Caco-2 (cell line): ENCODE results near the gene MAST3. TPM values are rescaled to one million over a fixed set of nuclear protein-coding genes. Genes with fewer than 3 reads are reported as not detected.

Experiments used
- BruUV-seq: library from RNA; stranded (reverse); fragments of 400-500 nt; replicated peaks from 2 replicates; lab custom pipeline; 2021; lab: Mats Ljungman, UMichigan
- CTCF ChIA-PET: fragments of 300-600 bp; sonication (Branson Sonifier 250); formaldehyde crosslinking; loops from one replicate; lab custom pipeline; 2022; ENCODE audit warnings: antibody characterized with exemption; lab: Charles Lee
- POLR2A ChIA-PET: fragments of 300-600 bp; sonication (Branson Sonifier 250); formaldehyde crosslinking; loops from one replicate; lab custom pipeline; 2022; ENCODE audit warnings: antibody characterized with exemption; lab: Charles Lee
- DNase-seq, 2 experiments: peaks; one replicate each; pipeline versions ENCODE4 v3.0.0 to v3.0.0-alpha.2; 2020 to 2022
- H3K27me3 ChIP-seq: replicated peaks from 2 replicates; pipeline ENCODE4 v1.6.0; 2011; ENCODE audit warnings: low read length; ENCODE audit not compliant: control insufficient read depth, insufficient read depth
- H3K36me3 ChIP-seq: 2 replicates; pipeline ENCODE4 v1.5.1; 2011; ENCODE audit warnings: low read length; ENCODE audit not compliant: control insufficient read depth, insufficient read depth
- H3K4me1 ChIP-seq: fragments of 250-450 bp; sonication (Bioruptor Pico); 2 replicates; pipeline ENCODE4 v1.5.1; 2020; ENCODE audit warnings: mild to moderate bottlenecking
- H3K4me3 ChIP-seq: 2 replicates; pipeline ENCODE4 v1.5.1; 2011; ENCODE audit warnings: low read depth, mild to moderate bottlenecking, control low read depth, low read length
- H3K9me3 ChIP-seq: fragments of 250-450 bp; sonication (Bioruptor Pico); 2 replicates; pipeline ENCODE4 v1.5.1; 2020; ENCODE audit warnings: mild to moderate bottlenecking, moderate library complexity
- H3K27ac Mint-ChIP-seq: one replicate; pipeline ENCODE4 v1.8.0; 2022; ENCODE audit warnings: mixed read lengths; ENCODE audit not compliant: unreplicated experiment
- H3K27me3 Mint-ChIP-seq: one replicate; pipeline ENCODE4 v1.8.0; 2022; ENCODE audit warnings: mixed read lengths; ENCODE audit not compliant: insufficient read depth, unreplicated experiment
- H3K36me3 Mint-ChIP-seq: one replicate; pipeline ENCODE4 v1.8.0; 2022; ENCODE audit warnings: mild to moderate bottlenecking, mixed read lengths; ENCODE audit not compliant: insufficient read depth, unreplicated experiment
- H3K4me1 Mint-ChIP-seq: one replicate; pipeline ENCODE4 v1.8.0; 2022; ENCODE audit warnings: low read depth, mixed read lengths; ENCODE audit not compliant: unreplicated experiment
- H3K4me3 Mint-ChIP-seq: one replicate; pipeline ENCODE4 v1.8.0; 2022; ENCODE audit warnings: mild to moderate bottlenecking, moderate library complexity, mixed read lengths; ENCODE audit not compliant: unreplicated experiment
- H3K9me3 Mint-ChIP-seq: one replicate; pipeline ENCODE4 v1.8.0; 2022; ENCODE audit warnings: mixed read lengths; ENCODE audit not compliant: unreplicated experiment
- CTCF ChIP-seq, 2 experiments: fragments of 200-600 bp in 1 of 2; IDR thresholded peaks; 1 replicate in 1 of 2; 2 replicates in 1 of 2; pipeline versions ENCODE4 v1.5.1 to v1.8.0; 2011 to 2022; ENCODE audit warnings: antibody characterized with exemption in 1 of 2, control low read depth in 1 of 2, inconsistent platforms in 1 of 2, low read depth in 1 of 2, low read length in 1 of 2, mild to moderate bottlenecking in 1 of 2, moderate library complexity in 1 of 2; ENCODE audit not compliant: insufficient read depth in 1 of 2, severe bottlenecking in 1 of 2, unreplicated experiment in 1 of 2
- intact Hi-C: fragments of 100-400 bp; cut with micrococcal nuclease; formaldehyde crosslinking; loops from one replicate; pipeline ENCODE4 v1.10.0; 2022; ENCODE audit not compliant: unreplicated experiment
- total RNA-seq: library from RNA; stranded (reverse); gene quantifications from 2 replicates; pipeline ENCODE4 v1.2.3, GENCODE V29; 2022

MAST3 gene
- total RNA-seq, 1 experiment from 2014 or later, result 8.2 TPM

DNA sequence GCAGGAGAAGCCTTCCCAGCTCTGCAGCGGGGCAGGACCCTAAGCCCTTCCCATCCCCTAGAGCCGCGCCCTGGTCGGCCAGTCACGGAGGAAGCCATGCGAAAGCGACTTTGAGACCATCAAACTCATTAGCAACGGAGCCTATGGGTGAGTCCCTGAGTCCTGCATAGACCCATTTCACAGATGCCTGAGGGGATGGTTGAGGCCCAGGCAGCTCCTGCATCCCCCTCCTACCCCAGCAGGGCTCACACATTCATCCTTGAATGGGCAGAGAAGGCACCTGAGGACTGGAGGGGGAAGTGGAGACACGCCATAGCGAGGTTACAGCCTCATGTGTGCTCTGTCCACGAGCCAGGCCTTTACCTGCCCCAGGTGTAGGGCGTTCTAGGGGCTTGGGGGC, 31.2 kb downstream of the MAST3 start:
- POLR2A ChIA-PET, result no interaction called here
- intact Hi-C loops, result no loop called here
- Histone ChIP-seq H3K9me3 (no peaks in the 10 kb centered on the region), H3K36me3 (no peaks in the 10 kb centered on the region; the same call in 1 of the 2 replicates), H3K4me3 (no peak overlapping the region), H3K27me3 (no peaks in the 10 kb centered on the region), H3K4me1 (no peaks in the 10 kb centered on the region)
- no peaks in the 10 kb centered on the region for H3K27me3 Mint-ChIP-seq
- no TSS peak for BruUV-seq
- H3K4me1 Mint-ChIP-seq, result no peaks in the 10 kb centered on the region
- CTCF ChIA-PET, result no interaction called here
- no peak for DNase-seq
- no peak overlapping the region for H3K4me3 Mint-ChIP-seq
- no peaks in the 10 kb centered on the region for H3K9me3 Mint-ChIP-seq
- no peak overlapping the region for H3K27ac Mint-ChIP-seq
- no peak for TF ChIP-seq CTCF (IDR thresholded peaks at IDR 0.05; ENCODE audit: insufficient read depth in 1 of 2, low read depth in 1 of 2, low read length in 1 of 2, severe bottlenecking in 1 of 2, unreplicated experiment in 1 of 2)
- peaks cover 9% of the 10 kb centered on the region for H3K36me3 Mint-ChIP-seq

DNA sequence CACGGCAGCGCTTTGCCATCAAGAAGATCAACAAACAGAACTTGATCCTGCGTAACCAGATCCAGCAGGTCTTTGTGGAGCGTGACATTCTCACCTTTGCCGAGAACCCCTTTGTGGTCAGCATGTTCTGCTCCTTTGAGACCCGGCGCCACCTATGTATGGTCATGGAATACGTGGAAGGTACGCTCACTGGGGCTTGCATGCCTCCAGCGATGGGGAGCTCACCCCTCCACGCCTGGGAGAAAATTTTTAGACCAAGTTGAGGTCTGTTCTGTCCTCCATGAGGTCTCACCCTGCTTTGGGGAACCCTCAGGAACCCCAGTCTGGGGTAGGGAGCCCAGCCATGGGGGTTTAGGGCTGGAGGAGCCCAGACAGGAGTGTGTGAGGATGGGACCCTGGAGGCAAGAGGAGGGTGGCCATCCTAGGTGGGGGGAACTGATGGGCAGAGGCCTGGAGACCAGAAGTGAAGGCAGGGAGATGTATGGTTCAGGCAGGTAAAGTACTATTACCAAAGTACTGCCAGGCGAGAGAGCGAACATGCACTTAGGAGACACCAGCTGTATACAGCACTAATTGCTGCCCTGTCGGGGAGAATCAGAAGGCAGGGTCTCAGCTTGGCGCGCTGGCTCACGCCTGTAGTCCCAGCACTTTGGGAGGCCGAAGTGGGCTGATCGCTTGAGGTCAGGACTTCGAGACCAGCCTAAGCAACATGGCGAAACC, 33.1 kb downstream of the MAST3 start:
- BruUV-seq, result no TSS peak
- H3K36me3 ChIP-seq, result no peaks in the 10 kb centered on the region; the same call in none of the 2 replicates
- Mint-ChIP-seq H3K27me3 (no peaks in the 10 kb centered on the region), H3K27ac (no peak overlapping the region), H3K4me3 (no peak overlapping the region), H3K4me1 (peaks cover 6% of the 10 kb centered on the region), H3K9me3 (no peaks in the 10 kb centered on the region), H3K36me3 (peaks cover 9% of the 10 kb centered on the region)
- intact Hi-C loops, result no loop called here
- DNase-seq, result no peak
- ChIA-PET CTCF (no interaction called here), POLR2A (no interaction called here)
- peaks cover 5% of the 10 kb centered on the region for H3K4me1 ChIP-seq
- no peaks in the 10 kb centered on the region for H3K27me3 ChIP-seq
- H3K9me3 ChIP-seq, result no peaks in the 10 kb centered on the region
- no peak overlapping the region for H3K4me3 ChIP-seq
- no peak for TF ChIP-seq CTCF (IDR thresholded peaks at IDR 0.05; ENCODE audit: insufficient read depth in 1 of 2, low read depth in 1 of 2, low read length in 1 of 2, severe bottlenecking in 1 of 2, unreplicated experiment in 1 of 2)

- Histone ChIP-seq H3K36me3 (no peaks in the 10 kb centered on the region; the same call in none of the 2 replicates), H3K4me1 (peaks cover 6% of the 10 kb centered on the region), H3K4me3 (no peak overlapping the region), H3K9me3 (no peaks in the 10 kb centered on the region), H3K27me3 (no peaks in the 10 kb centered on the region)
- H3K9me3 Mint-ChIP-seq, result no peaks in the 10 kb centered on the region
- H3K4me3 Mint-ChIP-seq, result no peak overlapping the region
- ChIA-PET POLR2A (no interaction called here), CTCF (interaction anchor here (1.1 kb wide), 1 partner anchor 19 kb away, joined by 3 read pairs; no protein-coding TSS in a partner anchor)
- no peak overlapping the region for H3K27ac Mint-ChIP-seq
- TF ChIP-seq CTCF (IDR thresholded peaks at IDR 0.05; ENCODE audit: insufficient read depth in 1 of 2, low read depth in 1 of 2, low read length in 1 of 2, severe bottlenecking in 1 of 2, unreplicated experiment in 1 of 2), result no peak
- intact Hi-C loops, result no loop called here
- peaks cover 9% of the 10 kb centered on the region for H3K36me3 Mint-ChIP-seq
- no peaks in the 10 kb centered on the region for H3K27me3 Mint-ChIP-seq
- peaks cover 13% of the 10 kb centered on the region for H3K4me1 Mint-ChIP-seq
- peak; percentile 40 to 50 for DNase-seq
- BruUV-seq, result no TSS peak
Measured at GRCh38 chr19:18131841-18132596, 34.4 kb downstream of the MAST3 start.
